Coronary artery (tissue), 2 donors: ENCODE results near the gene ADGRF3.
"Not testable (repeated sequence)": the region's sequence is repeated elsewhere in the genome, so short reads cannot be mapped to it uniquely, and the experiment has no call there.

Source experiments
- DNase-seq: peaks from one replicate; pipeline ENCODE4 v3.0.0-alpha.2; 2017; ENCODE audit warnings: low spot score
- H3K27ac ChIP-seq, 2 donors: fragments of 200-600 bp; sonication (generic); one replicate each; pipeline ENCODE4 v1.5.1; 2016 to 2019
- H3K4me3 ChIP-seq: fragments of 200-600 bp; sonication (generic); 2 replicates; pipeline ENCODE4 v1.5.1; 2016; ENCODE audit warnings: mild to moderate bottlenecking, moderate library complexity
- TF ChIP-seq, protein P1 (sequence below): fragments of 200-600 bp; sonication (generic); IDR thresholded peaks from one replicate; pipeline ENCODE4 v1.5.1; 2019; ENCODE audit warnings: antibody characterized with exemption

ADGRF3 gene

DNA sequence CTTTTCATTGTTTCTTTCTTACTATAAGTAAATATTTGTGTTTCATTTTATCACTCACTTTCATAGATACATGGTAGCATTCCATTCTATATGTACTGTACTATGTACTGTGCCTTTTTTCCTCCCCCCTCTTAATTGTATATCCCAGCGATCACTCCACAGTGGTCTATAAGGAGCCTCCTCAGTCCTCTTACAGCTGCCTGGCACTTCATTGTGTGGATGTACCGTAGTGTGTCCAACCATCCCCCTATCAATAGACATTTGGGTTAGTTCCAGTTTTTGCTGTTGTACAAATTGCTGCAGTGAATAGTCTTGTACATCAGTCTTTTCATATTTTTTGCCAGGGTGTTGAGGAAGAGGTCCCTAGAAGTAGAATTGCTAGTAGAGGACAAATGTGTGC is 33.7 kb upstream of the ADGRF3 start:
- no peak overlapping the region for H3K27ac ChIP-seq
- no peak for DNase-seq
- no peak overlapping the region for H3K4me3 ChIP-seq
- TF ChIP-seq, protein P1, sequence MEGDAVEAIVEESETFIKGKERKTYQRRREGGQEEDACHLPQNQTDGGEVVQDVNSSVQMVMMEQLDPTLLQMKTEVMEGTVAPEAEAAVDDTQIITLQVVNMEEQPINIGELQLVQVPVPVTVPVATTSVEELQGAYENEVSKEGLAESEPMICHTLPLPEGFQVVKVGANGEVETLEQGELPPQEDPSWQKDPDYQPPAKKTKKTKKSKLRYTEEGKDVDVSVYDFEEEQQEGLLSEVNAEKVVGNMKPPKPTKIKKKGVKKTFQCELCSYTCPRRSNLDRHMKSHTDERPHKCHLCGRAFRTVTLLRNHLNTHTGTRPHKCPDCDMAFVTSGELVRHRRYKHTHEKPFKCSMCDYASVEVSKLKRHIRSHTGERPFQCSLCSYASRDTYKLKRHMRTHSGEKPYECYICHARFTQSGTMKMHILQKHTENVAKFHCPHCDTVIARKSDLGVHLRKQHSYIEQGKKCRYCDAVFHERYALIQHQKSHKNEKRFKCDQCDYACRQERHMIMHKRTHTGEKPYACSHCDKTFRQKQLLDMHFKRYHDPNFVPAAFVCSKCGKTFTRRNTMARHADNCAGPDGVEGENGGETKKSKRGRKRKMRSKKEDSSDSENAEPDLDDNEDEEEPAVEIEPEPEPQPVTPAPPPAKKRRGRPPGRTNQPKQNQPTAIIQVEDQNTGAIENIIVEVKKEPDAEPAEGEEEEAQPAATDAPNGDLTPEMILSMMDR, result no peak

- TF ChIP-seq, protein P1, result no peak
- Histone ChIP-seq H3K4me3 (no peak overlapping the region), H3K27ac (no peak overlapping the region)
- no peak for DNase-seq
Measured at GRCh38 chr2:26376799-26377198, 30.2 kb upstream of the ADGRF3 start.

DNA sequence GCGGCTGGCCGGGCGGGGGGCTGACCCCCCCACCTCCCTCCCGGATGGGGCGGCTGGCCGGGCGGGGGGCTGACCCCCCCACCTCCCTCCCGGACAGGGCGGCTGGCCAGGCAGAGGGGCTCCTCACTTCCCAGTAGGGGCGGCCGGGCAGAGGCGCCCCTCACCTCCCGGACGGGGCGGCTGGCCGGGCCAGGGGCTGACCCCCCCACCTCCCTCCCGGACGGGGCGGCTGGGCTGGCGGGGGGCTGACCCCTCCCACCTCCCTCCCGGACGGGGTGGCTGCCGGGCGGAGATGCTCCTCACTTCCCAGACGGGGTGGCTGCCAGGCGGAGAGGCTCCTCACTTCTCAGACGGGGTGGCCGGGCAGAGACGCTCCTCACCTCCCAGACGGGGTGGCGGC is 24.3 kb upstream of the ADGRF3 start:
- DNase-seq, H3K27ac ChIP-seq, H3K4me3 ChIP-seq: not testable (repeated sequence)

DNA sequence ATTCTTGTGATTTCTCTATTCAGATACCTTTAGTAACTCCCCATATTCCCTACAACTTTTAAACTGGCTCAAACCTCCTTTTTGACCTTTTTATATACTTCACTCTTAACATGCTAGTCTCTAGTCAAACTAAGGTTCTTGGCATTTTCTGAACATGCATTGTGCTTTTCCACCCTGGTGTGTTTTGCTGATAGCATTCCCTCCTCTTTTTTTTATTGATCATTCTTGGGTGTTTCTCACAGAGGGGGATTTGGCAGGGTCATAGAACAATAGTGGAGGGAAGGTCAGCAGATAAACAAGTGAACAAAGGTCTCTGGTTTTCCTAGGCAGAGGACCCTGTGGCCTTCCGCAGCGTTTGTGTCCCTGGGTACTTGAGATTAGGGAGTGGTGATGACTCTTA is 23.1 kb upstream of the ADGRF3 start:
- not testable (repeated sequence) for DNase-seq, H3K27ac ChIP-seq, H3K4me3 ChIP-seq

- H3K27ac ChIP-seq, result no peak overlapping the region
- H3K4me3 ChIP-seq, result no peak overlapping the region
- TF ChIP-seq, protein P1, result no peak
- no peak for DNase-seq
Measured at GRCh38 chr2:26366957-26367356, 20.4 kb upstream of the ADGRF3 start.

DNA sequence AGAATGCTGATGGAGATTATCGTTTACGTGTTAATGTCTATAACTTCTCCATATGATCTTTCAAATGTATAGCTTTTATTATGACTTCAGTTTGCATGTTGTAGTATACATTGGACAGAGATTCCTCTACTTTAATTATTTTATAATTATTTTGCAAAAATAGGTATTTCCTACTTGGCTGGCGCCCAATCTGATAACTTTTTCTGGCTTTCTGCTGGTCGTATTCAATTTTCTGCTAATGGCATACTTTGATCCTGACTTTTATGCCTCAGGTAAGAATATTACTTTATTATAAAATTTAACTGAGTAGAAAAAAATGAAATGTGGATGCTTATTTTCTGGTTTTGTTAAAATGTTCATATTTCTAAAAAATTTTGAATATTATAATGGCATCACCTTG is 18.1 kb upstream of the ADGRF3 start:
- Histone ChIP-seq H3K27ac (no peak overlapping the region), H3K4me3 (no peak overlapping the region)
- TF ChIP-seq, protein P1, result no peak
- DNase-seq, result no peak

GRCh38 chr2:26363958-26364357 is 17.4 kb upstream of the ADGRF3 start:
- H3K4me3 ChIP-seq, result no peak overlapping the region
- no peak overlapping the region for H3K27ac ChIP-seq
- TF ChIP-seq, protein P1, result no peak
- no peak for DNase-seq

GRCh38 chr2:26363323-26363722 is 16.7 kb upstream of the ADGRF3 start:
- no peak for DNase-seq
- Histone ChIP-seq H3K27ac (no peak overlapping the region), H3K4me3 (no peak overlapping the region)
- TF ChIP-seq, protein P1, result no peak
